ENCODE data around the gene CCDC149.

Gene CCDC149

GRCh38 chr4:24801136-24801855 is 111.5 kb downstream of the CCDC149 start:
- DNase-seq (ENCODE audit: low read depth) = no peak

- no peak for DNase-seq (ENCODE audit: low read depth)
These were observed 112.4 kb downstream of the CCDC149 start for GRCh38 chr4:24800325-24800895.

DNA sequence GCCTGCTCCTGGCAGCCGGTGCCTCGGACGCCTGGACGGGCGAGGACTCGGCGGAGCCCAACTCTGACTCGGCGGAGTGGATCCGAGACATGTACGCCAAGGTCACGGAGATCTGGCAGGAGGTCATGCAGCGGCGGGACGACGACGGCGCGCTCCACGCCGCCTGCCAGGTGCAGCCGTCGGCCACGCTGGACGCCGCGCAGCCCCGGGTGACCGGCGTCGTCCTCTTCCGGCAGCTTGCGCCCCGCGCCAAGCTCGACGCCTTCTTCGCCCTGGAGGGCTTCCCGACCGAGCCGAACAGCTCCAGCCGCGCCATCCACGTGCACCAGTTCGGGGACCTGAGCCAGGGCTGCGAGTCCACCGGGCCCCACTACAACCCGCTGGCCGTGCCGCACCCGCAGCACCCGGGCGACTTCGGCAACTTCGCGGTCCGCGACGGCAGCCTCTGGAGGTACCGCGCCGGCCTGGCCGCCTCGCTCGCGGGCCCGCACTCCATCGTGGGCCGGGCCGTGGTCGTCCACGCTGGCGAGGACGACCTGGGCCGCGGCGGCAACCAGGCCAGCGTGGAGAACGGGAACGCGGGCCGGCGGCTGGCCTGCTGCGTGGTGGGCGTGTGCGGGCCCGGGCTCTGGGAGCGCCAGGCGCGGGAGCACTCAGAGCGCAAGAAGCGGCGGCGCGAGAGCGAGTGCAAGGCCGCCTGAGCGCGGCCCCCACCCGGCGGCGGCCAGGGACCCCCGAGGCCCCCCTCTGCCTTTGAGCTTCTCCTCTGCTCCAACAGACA is 113.1 kb downstream of the CCDC149 start:
- DNase-seq (ENCODE audit: low read depth) = no peak

DNA sequence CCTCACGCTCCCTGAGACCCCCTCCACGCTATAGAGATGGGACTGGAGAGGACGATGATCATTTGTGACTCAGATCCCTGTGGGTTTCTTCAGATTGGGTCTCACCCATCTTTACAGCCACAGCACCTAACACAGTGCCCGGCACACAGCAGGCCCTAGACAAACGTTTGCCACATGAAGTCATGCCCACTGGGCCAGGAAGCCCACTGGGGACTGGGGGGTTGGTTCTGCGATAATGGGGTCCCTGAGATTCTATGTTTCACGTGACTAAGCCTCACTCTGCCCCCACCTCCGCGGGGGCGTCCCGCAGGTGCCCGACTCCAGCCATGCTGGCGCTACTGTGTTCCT is 113.7 kb downstream of the CCDC149 start:
- DNase-seq (ENCODE audit: low read depth) = no peak

DNA sequence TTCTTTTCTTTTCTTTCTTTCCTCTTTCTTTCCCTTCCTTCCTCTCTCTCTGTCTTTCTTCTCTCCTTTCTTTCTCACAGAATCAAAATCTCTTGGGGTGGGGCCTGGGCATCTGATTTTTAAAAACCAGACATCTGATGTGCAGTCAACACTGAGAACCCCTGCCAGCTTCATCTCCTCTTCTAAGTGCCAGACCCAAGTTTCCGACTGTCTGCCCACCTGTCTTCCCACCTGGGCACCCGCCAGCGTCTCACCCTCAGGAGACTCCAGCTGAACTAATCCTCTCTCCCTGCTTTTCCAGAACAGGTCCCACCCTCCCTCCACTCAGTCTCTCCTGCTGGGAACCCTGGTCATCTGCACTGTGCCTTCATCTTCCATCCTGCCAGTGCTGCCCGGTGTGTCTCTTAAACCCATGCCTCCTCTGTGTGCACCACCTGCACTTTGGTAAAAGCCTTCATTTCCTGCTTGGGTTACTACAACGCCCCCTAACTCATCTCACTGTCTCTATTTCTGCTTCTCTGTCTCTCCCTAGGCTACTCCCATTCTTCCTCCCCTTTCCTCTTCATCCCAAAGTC is 114.7 kb downstream of the CCDC149 start:
- DNase-seq (ENCODE audit: low read depth) = no peak

DNA sequence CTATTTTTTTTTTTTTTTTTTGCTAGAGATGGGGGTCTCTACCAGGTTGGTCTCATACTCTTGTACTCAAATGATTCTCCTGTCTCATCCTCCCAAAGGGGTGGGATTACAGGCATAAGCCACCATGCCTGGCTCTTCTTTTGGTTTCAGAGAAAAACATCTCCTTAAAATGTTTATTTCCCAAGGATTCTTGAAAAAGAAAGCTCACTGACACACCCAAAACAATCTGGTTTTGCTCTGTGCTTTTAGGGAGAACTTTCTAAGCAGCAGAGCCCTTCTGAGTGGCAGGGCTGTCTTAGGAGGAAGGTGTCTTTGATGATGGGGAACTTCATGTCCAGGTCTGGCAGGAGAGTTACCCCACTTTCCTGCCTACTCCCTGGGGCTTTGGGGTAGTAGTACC is 116.2 kb downstream of the CCDC149 start:
- no peak for DNase-seq (ENCODE audit: low read depth)

DNA sequence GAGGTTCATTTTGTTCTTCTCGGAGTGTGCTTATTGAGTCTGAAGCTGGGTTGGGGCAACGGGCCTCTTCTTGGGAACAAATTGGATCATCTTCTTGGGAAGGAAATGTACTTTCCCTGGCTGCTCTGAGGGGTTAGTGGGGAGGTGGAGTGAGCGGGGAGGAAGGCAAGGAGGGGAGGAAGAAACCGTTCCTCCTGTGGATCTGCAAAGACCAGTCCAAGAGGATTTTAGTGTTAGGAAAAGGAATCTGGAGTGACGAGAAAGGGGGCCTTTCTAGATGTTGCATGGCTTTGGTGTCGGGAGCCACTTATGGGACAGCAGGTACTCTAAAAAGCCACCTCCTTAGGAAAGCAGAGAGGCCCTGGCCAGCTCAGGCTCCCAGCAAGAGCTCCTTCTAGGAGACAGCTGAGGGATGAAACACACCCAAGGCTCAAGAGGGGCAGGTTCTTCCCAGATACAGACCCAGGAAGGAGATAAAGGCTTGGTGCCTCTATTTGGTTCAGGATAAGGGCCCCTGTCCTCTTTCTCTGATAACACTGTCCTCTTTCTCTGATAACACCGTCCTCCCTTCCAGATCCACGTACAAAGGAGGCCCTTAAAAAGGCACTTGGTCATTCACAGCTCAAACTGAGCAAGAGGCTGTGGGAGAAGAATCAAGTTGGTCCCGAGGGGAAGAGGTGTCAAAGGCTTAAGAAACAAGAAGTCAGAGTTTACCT is 117.0 kb downstream of the CCDC149 start:
- no peak for DNase-seq (ENCODE audit: low read depth)

DNA sequence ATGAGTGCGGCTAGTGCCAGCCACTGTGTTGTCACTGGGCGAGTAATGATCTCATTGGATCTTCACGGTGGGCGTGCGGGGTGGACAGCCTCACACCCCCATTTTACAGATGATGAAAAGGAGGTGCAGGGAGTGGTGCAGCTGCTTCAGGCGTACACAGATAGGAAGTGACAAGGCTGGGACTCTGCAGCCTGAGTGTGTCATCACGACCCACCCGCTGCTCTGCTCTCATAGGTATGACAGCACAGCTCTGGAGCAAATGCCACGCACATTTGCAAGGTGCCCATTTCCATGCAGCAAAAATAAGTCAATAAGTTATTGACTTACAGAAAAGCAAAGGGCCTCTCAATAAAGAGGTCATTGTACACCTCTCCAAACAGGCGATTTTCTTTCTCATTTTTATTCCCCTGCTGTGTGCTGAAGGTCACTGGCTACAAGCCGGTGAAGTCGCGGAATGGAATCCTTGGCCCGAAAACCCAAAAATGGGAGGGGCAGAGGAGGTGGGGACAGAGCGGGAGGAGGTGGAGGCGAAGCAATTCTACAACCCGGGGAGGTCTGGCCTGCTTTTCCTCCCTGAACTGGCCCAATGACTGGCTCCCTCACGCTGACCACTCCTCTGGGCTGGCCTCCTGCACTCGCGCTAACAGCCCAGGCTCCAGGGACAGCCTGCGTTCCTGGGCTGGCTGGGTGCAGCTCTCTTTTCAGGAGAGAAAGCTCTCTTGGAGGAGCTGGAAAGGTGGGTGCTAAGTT is 117.8 kb downstream of the CCDC149 start, which contains the start of gene SOD3:
Gene SOD3 (plus strand): TSS at position 658 of the 750 bp plus-strand sequence. CDS start 3,949 bp downstream, outside the sequence.
- no peak for DNase-seq (ENCODE audit: low read depth)

DNA sequence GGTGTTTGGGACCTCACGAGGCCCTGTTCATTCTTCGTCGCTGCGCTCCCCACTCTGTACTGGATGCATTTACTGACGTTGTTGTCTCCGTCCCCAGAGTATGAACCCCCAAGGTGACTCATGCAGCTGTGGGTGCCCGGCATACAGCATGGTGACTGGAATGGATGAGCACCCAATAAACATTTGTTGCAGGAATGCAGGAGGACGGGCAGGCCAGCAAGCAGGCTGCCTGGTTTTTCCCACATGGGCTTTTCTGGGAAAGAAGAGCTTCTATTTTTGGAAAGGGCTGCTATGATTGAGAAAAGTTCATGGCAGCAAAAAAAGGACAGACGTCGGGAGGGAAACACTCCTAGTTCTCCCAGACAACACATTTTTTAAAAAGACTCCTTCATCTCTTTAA is 118.4 kb downstream of the CCDC149 start:
- DNase-seq (ENCODE audit: low read depth) = no peak

DNA sequence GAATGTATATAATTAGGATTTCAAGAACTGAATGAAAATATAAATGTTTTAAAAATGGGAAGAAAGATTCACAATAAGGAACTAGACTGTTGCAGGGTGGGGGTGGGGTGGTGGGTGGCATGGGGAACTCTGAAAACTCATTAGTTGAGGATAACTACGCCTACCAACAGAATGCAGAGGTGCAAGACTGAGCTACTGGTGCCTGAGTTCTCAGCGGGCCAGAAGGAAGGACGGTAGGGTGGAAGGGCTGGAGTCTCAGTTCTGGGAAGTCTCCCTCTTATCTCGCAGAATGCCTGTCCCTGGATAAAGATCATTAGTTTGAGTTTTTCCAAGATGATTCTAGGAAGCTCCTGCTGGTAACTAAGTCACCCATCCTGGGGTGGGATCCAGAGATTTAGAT is 118.8 kb downstream of the CCDC149 start:
- no peak for DNase-seq (ENCODE audit: low read depth)

- DNase-seq (ENCODE audit: low read depth) = no peak
These were observed 119.4 kb downstream of the CCDC149 start for GRCh38 chr4:24793219-24794005.

GRCh38 chr4:24792552-24792951 is 120.3 kb downstream of the CCDC149 start:
- DNase-seq (ENCODE audit: low read depth) = no peak

- no peak for DNase-seq (ENCODE audit: low read depth)
These were observed 121.8 kb downstream of the CCDC149 start for GRCh38 chr4:24791043-24791442.

GRCh38 chr4:24783506-24783905 is 129.3 kb downstream of the CCDC149 start:
- no peak for DNase-seq (ENCODE audit: low read depth)

DNA sequence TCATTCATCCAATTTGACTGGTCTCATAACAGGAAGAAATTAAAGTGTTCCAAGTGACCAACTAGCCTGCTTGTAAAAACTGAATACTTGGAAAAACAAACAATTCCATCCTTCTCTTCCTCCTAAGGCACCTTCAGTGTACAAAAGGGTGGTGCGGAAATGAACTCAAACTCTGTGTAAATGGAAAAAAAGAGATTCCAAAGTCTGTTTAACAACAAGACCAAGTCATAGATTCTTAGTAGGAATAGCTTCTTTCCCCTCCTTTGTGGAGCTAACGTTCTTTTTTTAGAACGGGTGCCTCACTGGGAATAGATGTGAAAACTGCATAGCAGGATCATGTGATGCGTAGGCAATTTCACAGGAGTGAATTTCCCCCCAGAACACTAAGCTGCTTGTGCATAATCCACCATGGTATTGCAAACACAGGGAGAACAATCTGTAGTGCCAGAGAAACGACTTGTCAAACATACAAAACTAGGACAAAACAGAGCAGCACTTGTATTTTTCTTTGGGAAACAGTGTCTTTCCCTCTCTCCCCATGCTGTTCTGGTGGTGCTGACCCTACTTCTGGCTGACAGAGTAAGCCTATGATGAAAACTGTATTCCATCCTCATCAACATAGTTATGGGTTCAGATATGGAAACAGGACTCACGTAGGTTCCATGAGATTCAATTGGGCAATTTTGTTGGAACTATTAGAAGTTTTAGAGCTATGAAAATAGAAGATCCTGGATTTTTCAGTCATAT is 130.7 kb downstream of the CCDC149 start:
- no peak for DNase-seq (ENCODE audit: low read depth)

GRCh38 chr4:24780936-24781495 is 131.8 kb downstream of the CCDC149 start:
- no peak for DNase-seq (ENCODE audit: low read depth)

DNA sequence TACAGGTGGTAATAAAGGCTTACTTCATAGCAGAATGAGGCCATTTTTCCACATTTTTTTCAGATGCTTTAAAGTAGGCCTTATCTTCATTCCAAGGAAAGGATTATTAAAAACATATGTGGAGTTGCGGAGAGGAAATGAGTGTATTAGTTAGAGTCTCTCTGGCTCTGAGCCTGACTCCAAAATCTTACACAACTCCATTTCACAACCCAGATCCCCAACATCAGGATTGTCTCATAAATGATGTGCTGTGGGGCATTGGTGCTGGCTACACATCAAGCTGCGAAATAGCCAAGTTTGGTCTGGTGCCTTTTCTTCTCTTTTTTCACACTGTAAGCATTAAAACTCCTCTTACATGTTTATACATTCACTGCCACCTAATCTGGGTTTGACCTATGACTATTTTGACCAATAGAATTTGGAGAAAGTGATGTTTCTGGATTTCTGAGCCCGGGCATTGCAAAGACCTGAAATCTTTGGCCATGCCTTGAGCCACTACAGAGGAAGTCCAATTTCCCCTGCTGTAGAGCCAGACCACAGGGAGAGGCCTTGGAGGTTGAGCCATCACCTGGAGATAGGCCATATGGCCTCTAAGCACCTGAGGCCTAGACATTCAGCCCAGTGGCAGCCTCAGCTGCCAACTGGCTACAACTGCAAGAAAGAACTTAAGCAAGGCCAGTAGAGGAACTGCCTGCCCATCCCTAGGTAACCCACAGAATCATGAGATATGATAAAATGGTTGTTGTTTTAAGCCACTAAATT is 134.2 kb downstream of the CCDC149 start:
- no peak for DNase-seq (ENCODE audit: low read depth)

DNA sequence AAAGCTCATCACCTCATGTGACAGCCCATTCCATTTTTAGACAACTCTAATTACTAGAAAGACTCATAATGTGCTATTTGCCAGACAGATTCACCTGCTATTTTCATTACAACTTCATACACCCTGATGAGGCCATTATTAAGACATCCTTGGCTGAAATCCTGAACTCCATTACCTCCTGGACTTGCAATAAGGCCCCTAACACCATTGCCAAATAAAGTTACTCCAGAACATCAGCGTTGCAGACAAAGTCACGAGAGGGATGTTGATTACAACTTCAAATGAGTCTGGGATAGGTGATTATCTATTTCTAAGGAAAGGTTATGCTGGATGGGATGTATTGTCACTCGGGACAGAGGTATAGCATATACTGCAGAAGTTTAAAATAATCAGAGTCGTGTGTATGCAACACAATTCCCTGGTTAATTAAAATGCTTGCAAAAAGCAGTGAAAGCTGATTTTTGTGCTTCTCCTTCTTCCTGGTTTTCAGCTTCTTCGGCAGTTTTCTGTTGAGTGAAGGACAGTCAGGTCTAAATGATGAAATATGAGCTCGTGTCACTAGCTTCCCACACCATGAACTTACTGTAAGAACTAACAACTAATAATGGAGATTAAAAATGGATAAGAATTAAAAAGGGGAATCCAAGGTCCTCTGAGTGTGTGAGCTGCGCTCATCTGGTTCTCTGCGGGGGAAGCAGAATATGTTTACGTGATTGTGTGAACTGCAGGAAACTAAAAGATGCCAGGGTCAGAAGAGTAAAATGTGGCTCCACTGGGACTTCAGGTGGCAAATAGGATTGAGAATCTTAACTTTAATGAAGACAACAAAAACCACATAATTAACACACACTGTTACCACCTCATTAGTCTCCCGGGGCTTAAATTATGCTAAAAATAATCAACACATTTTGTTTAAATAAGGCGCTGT is 135.0 kb downstream of the CCDC149 start:
- no peak for DNase-seq (ENCODE audit: low read depth)
